Astrocyte (in vitro differentiated cells and primary cell): ENCODE data around the gene RAB3B. TPM values are rescaled to one million over a fixed set of nuclear protein-coding genes. Genes with fewer than 3 reads are reported as not detected.

ENCODE experiments used
- DNase-seq: peaks from one replicate; pipeline ENCODE4 v3.0.0-alpha.2; 2010; ENCODE audit warnings: low read depth
- FAIRE-seq: peaks from 2 replicates; lab custom pipeline; 2011; peaks lifted over from hg19 to GRCh38; lab: Jason Lieb, UNC
- H2AFZ ChIP-seq: 2 replicates; pipeline ENCODE4 v1.6.0; 2012; ENCODE audit warnings: low read depth, low read length, inconsistent platforms
- H3K27ac ChIP-seq: 2 replicates; pipeline ENCODE4 v1.5.1; 2011; ENCODE audit warnings: low read depth, low read length, inconsistent platforms
- H3K27me3 ChIP-seq: 2 replicates; pipeline ENCODE4 v1.6.0; 2011; ENCODE audit warnings: low read length, inconsistent platforms; ENCODE audit not compliant: insufficient read depth
- H3K36me3 ChIP-seq: 2 replicates; pipeline ENCODE4 v1.5.1; 2011; ENCODE audit warnings: low read length, inconsistent platforms; ENCODE audit not compliant: insufficient read depth
- H3K4me1 ChIP-seq: 2 replicates; pipeline ENCODE4 v1.5.1; 2011; ENCODE audit warnings: low read length, inconsistent platforms; ENCODE audit not compliant: insufficient read depth
- H3K4me2 ChIP-seq: 2 replicates; pipeline ENCODE4 v1.6.0; 2012; ENCODE audit warnings: low read length, inconsistent platforms
- H3K4me3 ChIP-seq: 2 replicates; pipeline ENCODE4 v1.5.1; 2011; ENCODE audit warnings: low read depth, mild to moderate bottlenecking, low read length, inconsistent platforms; ENCODE audit not compliant: insufficient read depth
- H3K79me2 ChIP-seq: 2 replicates; pipeline ENCODE4 v1.6.0; 2012; ENCODE audit warnings: mild to moderate bottlenecking, low read length, inconsistent platforms; ENCODE audit not compliant: insufficient read depth
- H3K9ac ChIP-seq: 2 replicates; pipeline ENCODE4 v1.6.0; 2012; ENCODE audit warnings: mild to moderate bottlenecking, low read length, inconsistent platforms
- H3K9me3 ChIP-seq: 2 replicates; pipeline ENCODE4 v1.5.1; 2012; ENCODE audit warnings: low read depth, mild to moderate bottlenecking, low read length, inconsistent platforms; ENCODE audit not compliant: insufficient read depth
- H4K20me1 ChIP-seq: 2 replicates; pipeline ENCODE4 v1.6.0; 2012; ENCODE audit warnings: low read length, inconsistent platforms; ENCODE audit not compliant: insufficient read depth
- H3K27ac Mint-ChIP-seq: one replicate; pipeline ENCODE4 v1.8.0; 2021; ENCODE audit warnings: mild to moderate bottlenecking, mixed read lengths; ENCODE audit not compliant: unreplicated experiment
- H3K27me3 Mint-ChIP-seq: one replicate; pipeline ENCODE4 v1.8.0; 2021; ENCODE audit warnings: low read depth, mixed read lengths; ENCODE audit not compliant: unreplicated experiment
- H3K36me3 Mint-ChIP-seq: one replicate; pipeline ENCODE4 v1.8.0; 2021; ENCODE audit warnings: low read depth, mixed read lengths; ENCODE audit not compliant: unreplicated experiment
- H3K4me1 Mint-ChIP-seq: one replicate; pipeline ENCODE4 v1.8.0; 2021; ENCODE audit warnings: low read depth, mixed read lengths; ENCODE audit not compliant: unreplicated experiment
- H3K4me3 Mint-ChIP-seq: one replicate; pipeline ENCODE4 v1.8.0; 2021; ENCODE audit warnings: mild to moderate bottlenecking, moderate library complexity, mixed read lengths; ENCODE audit not compliant: unreplicated experiment
- H3K9me3 Mint-ChIP-seq: one replicate; pipeline ENCODE4 v1.8.0; 2021; ENCODE audit warnings: mild to moderate bottlenecking, mixed read lengths; ENCODE audit not compliant: unreplicated experiment
- CTCF ChIP-seq: IDR thresholded peaks from 2 replicates; pipeline ENCODE4 v1.5.1; 2011; ENCODE audit warnings: low read depth, mild to moderate bottlenecking, inconsistent platforms, low read length, moderate library complexity; ENCODE audit not compliant: insufficient read depth
- EZH2 ChIP-seq: IDR thresholded peaks from 2 replicates; pipeline ENCODE4 v1.6.1; 2012; ENCODE audit warnings: mild to moderate bottlenecking, low read length, inconsistent platforms; ENCODE audit not compliant: insufficient read depth
- total RNA-seq: library from RNA; stranded (reverse); gene quantifications from 2 replicates; pipeline ENCODE4 v1.2.1, GENCODE V29; 2021

The RAB3B gene
- total RNA-seq, 1 donor from 2014 or later, result 49.2 TPM

DNA sequence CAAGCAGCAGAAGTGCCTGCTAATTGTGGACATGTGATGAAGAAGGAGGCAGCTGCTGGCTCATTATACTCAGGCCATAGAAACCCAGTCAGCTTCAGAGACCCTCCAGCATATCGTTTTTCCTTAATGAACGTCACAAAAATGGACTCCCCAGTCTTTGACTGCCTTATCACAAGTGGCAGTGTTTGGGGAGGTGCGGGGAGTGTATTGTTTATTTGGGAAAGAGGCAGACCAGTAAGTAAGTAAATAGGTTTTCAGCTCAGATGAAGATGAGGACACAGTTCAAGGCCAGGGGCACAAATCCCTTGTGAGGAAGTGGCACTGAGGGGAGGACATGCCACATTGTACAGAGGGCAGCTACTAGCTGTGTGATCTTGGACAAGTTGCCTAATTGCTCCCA, 68.5 kb downstream of the RAB3B start:
- no peaks in the 10 kb centered on the region for H3K9me3 Mint-ChIP-seq
- Histone ChIP-seq H3K4me3 (no peak overlapping the region), H4K20me1 (no peaks in the 10 kb centered on the region), H2AFZ (no peak overlapping the region), H3K4me2 (no peak overlapping the region), H3K79me2 (no peaks in the 10 kb centered on the region), H3K9ac (no peak overlapping the region), H3K27ac (no peak overlapping the region), H3K4me1 (peaks cover 31% of the 10 kb centered on the region), H3K36me3 (peaks cover 2% of the 10 kb centered on the region), H3K9me3 (no peaks in the 10 kb centered on the region), H3K27me3 (no peaks in the 10 kb centered on the region)
- TF ChIP-seq CTCF, result no peak
- TF ChIP-seq EZH2, result no peak
- no peak overlapping the region for H3K4me3 Mint-ChIP-seq
- peaks cover 23% of the 10 kb centered on the region for H3K4me1 Mint-ChIP-seq
- DNase-seq (no peak), FAIRE-seq (no peak)
- no peak overlapping the region for H3K27ac Mint-ChIP-seq
- H3K36me3 Mint-ChIP-seq, result peaks cover 16% of the 10 kb centered on the region
- no peaks in the 10 kb centered on the region for H3K27me3 Mint-ChIP-seq

GRCh38 chr1:51920130-51920529, 70.4 kb downstream of the RAB3B start:
- no peak overlapping the region for H3K4me3 ChIP-seq
- DNase-seq (no peak), FAIRE-seq (no peak)
- no peak overlapping the region for H3K27ac Mint-ChIP-seq
- H3K27ac ChIP-seq, result no peak overlapping the region
- H3K36me3 ChIP-seq, result peaks cover 4% of the 10 kb centered on the region
- no peaks in the 10 kb centered on the region for H3K27me3 Mint-ChIP-seq
- H3K4me1 ChIP-seq, result peaks cover 23% of the 10 kb centered on the region
- peaks cover 16% of the 10 kb centered on the region for H3K4me1 Mint-ChIP-seq
- TF ChIP-seq EZH2 (no peak), CTCF (no peak)
- no peaks in the 10 kb centered on the region for H4K20me1 ChIP-seq
- peaks cover 19% of the 10 kb centered on the region for H3K36me3 Mint-ChIP-seq
- H3K4me3 Mint-ChIP-seq, result no peak overlapping the region
- H3K4me2 ChIP-seq, result no peak overlapping the region
- no peaks in the 10 kb centered on the region for H3K9me3 Mint-ChIP-seq
- no peak overlapping the region for H2AFZ ChIP-seq
- H3K9ac ChIP-seq, result no peak overlapping the region
- no peaks in the 10 kb centered on the region for H3K27me3 ChIP-seq
- H3K9me3 ChIP-seq, result no peaks in the 10 kb centered on the region
- H3K79me2 ChIP-seq, result no peaks in the 10 kb centered on the region

GRCh38 chr1:51919684-51920083, 70.8 kb downstream of the RAB3B start:
- no peaks in the 10 kb centered on the region for H3K79me2 ChIP-seq
- no peak for FAIRE-seq
- peaks cover 4% of the 10 kb centered on the region for H3K36me3 ChIP-seq
- Mint-ChIP-seq H3K9me3 (no peaks in the 10 kb centered on the region), H3K36me3 (peaks cover 19% of the 10 kb centered on the region), H3K4me1 (peaks cover 16% of the 10 kb centered on the region), H3K4me3 (no peak overlapping the region), H3K27me3 (no peaks in the 10 kb centered on the region), H3K27ac (no peak overlapping the region)
- H3K9ac ChIP-seq, result no peak overlapping the region
- TF ChIP-seq EZH2 (no peak), CTCF (no peak)
- H3K4me2 ChIP-seq, result no peak overlapping the region
- H3K4me3 ChIP-seq, result no peak overlapping the region
- no peak for DNase-seq
- no peaks in the 10 kb centered on the region for H4K20me1 ChIP-seq
- H3K9me3 ChIP-seq, result no peaks in the 10 kb centered on the region
- H3K27me3 ChIP-seq, result no peaks in the 10 kb centered on the region
- H2AFZ ChIP-seq, result peak overlapping the region; percentile 13
- peaks cover 19% of the 10 kb centered on the region for H3K4me1 ChIP-seq
- H3K27ac ChIP-seq, result no peak overlapping the region
